Measurements from ENCODE around the gene PAX2.
A peak's percentile ranks its signal among the peaks of the same experiment; 100 is the strongest.

The PAX2 gene

GRCh38 chr10:100761191-100761590, 15.8 kb downstream of the PAX2 start:
- no peak for DNase-seq

GRCh38 chr10:100763043-100763747, 17.8 kb downstream of the PAX2 start:
- no peak for DNase-seq

- DNase-seq: peak; percentile 23
Measured at GRCh38 chr10:100766693-100767421, 21.5 kb downstream of the PAX2 start.

- no peak for DNase-seq
Measured at GRCh38 chr10:100767422-100767775, 22.0 kb downstream of the PAX2 start.

GRCh38 chr10:100769481-100769880, 24.1 kb downstream of the PAX2 start:
- no peak for DNase-seq

GRCh38 chr10:100773646-100774045, 28.3 kb downstream of the PAX2 start:
- DNase-seq: no peak

GRCh38 chr10:100774223-100774622, 28.8 kb downstream of the PAX2 start:
- no peak for DNase-seq

GRCh38 chr10:100774876-100775275, 29.5 kb downstream of the PAX2 start:
- no peak for DNase-seq

GRCh38 chr10:100775386-100775785, 30.0 kb downstream of the PAX2 start:
- no peak for DNase-seq

- no peak for DNase-seq
Measured at GRCh38 chr10:100775871-100776270, 30.5 kb downstream of the PAX2 start.

- no peak for DNase-seq
Measured at GRCh38 chr10:100776671-100777070, 31.3 kb downstream of the PAX2 start.

GRCh38 chr10:100779329-100779728, 33.9 kb downstream of the PAX2 start:
- DNase-seq: no peak

- DNase-seq: no peak
Measured at GRCh38 chr10:100780324-100780723, 34.9 kb downstream of the PAX2 start.

GRCh38 chr10:100781145-100781665, 35.8 kb downstream of the PAX2 start:
- DNase-seq: no peak

- DNase-seq: no peak
Measured at GRCh38 chr10:100782461-100783244, 37.3 kb downstream of the PAX2 start.

- DNase-seq: no peak
Measured at GRCh38 chr10:100784126-100784525, 38.7 kb downstream of the PAX2 start.

GRCh38 chr10:100786591-100786990, 41.2 kb downstream of the PAX2 start:
- DNase-seq: no peak

GRCh38 chr10:100788002-100788903, 42.9 kb downstream of the PAX2 start:
- no peak for DNase-seq

- no peak for DNase-seq
Measured at GRCh38 chr10:100790761-100791208, 45.4 kb downstream of the PAX2 start.

- no peak for DNase-seq
Measured at GRCh38 chr10:100791369-100792058, 46.1 kb downstream of the PAX2 start.

- no peak for DNase-seq
Measured at GRCh38 chr10:100792574-100792973, 47.2 kb downstream of the PAX2 start.

- DNase-seq: no peak
Measured at GRCh38 chr10:100793055-100793454, 47.7 kb downstream of the PAX2 start.

All from DMS53 (cell line).